DMS114 treated with DMSO at 0.1 percent for 48 hours (cell line): ENCODE data around the gene BSG.
"Not testable (repeated sequence)": the region's sequence is repeated elsewhere in the genome, so short reads cannot be mapped to it uniquely, and the experiment has no call there.

Experiments used
- DNase-seq: peaks from one replicate; lab custom pipeline; 2025; ENCODE audit not compliant: unreplicated experiment; lab: John Stamatoyannopoulos, UW

Gene BSG

GRCh38 chr19:617551-618246 is 45.3 kb downstream of the BSG start:
- DNase-seq: no peak

GRCh38 chr19:618247-618619 is 45.8 kb downstream of the BSG start:
- no peak for DNase-seq

GRCh38 chr19:618674-619285 is 46.4 kb downstream of the BSG start:
- no peak for DNase-seq

- DNase-seq: no peak
Observed at GRCh38 chr19:619286-620002, 47.0 kb downstream of the BSG start.

GRCh38 chr19:620166-620862 is 47.9 kb downstream of the BSG start:
- no peak for DNase-seq

GRCh38 chr19:621191-621590 is 48.8 kb downstream of the BSG start:
- DNase-seq: not testable (repeated sequence)

- DNase-seq: no peak
Observed at GRCh38 chr19:621819-622218, 49.4 kb downstream of the BSG start.

- DNase-seq: no peak
Observed at GRCh38 chr19:622666-623065, 50.3 kb downstream of the BSG start.

GRCh38 chr19:623175-623916 is 51.0 kb downstream of the BSG start:
- DNase-seq: no peak

GRCh38 chr19:623974-624373 is 51.6 kb downstream of the BSG start:
- DNase-seq: no peak

- DNase-seq: no peak
Observed at GRCh38 chr19:624433-625109, 52.2 kb downstream of the BSG start.

GRCh38 chr19:625257-625656 is 52.9 kb downstream of the BSG start:
- DNase-seq: no peak

GRCh38 chr19:626566-626965 is 54.2 kb downstream of the BSG start:
- DNase-seq: not testable (repeated sequence)

- no peak for DNase-seq
Observed at GRCh38 chr19:628168-628567, 55.8 kb downstream of the BSG start.

- not testable (repeated sequence) for DNase-seq
Observed at GRCh38 chr19:629515-629914, 57.1 kb downstream of the BSG start.

GRCh38 chr19:629961-630714 is 57.7 kb downstream of the BSG start:
- DNase-seq: no peak

GRCh38 chr19:632579-633067 is 60.2 kb downstream of the BSG start:
- DNase-seq: no peak
